Omental fat pad (tissue), 4 donors: Measurements from ENCODE around the gene KSR1. TPM values are rescaled to one million over a fixed set of nuclear protein-coding genes. Genes with fewer than 3 reads are reported as not detected.
"Not testable (repeated sequence)": the region's sequence is repeated elsewhere in the genome, so short reads cannot be mapped to it uniquely, and the experiment has no call there.

Source experiments
- ATAC-seq: fragments of 150-250 bp; one replicate; pipeline ENCODE4 v1.9.1; 2016; ENCODE audit warnings: mild to moderate bottlenecking, moderate library complexity; ENCODE audit not compliant: low FRiP score
- DNase-seq: peaks from one replicate; pipeline ENCODE4 v3.0.0-alpha.2; 2019; ENCODE audit warnings: low spot score
- CTCF ChIP-seq, 3 donors: fragments of 450-650 bp; IDR thresholded peaks; one replicate each; pipeline ENCODE4 v1.5.1; 2016 to 2017; ENCODE audit warnings: antibody characterized with exemption in 3 of 3, mild to moderate bottlenecking in 3 of 3, moderate library complexity in 2 of 3
- total RNA-seq, 4 donors: library from RNA; depleted of rRNA; stranded (reverse); fragments of >200 nt; gene quantifications; one replicate each; pipeline ENCODE4 v1.1.0, GENCODE V29; 2016

KSR1 gene
- total RNA-seq, 4 donors from 2014 or later: 25.8 to 42.3 (median 33.9) TPM

- ATAC-seq (no peak), DNase-seq (no peak)
- no peak for TF ChIP-seq CTCF (IDR thresholded peaks at IDR 0.05)
These were observed 27.3 kb upstream of the KSR1 start for GRCh38 chr17:27428781-27429505.

- no peak for ATAC-seq
These were observed 26.4 kb upstream of the KSR1 start for GRCh38 chr17:27429666-27430382.

GRCh38 chr17:27430383-27430840, 25.8 kb upstream of the KSR1 start:
- DNase-seq (no peak), ATAC-seq (no peak)
- no peak for TF ChIP-seq CTCF (IDR thresholded peaks at IDR 0.05)

More at GRCh38 chr17:27429666-27430382, 26.4 kb upstream of the KSR1 start:
- DNase-seq: no peak
- no peak for TF ChIP-seq CTCF (IDR thresholded peaks at IDR 0.05)

- no peak for ATAC-seq
- DNase-seq: no peak
These were observed 25.3 kb upstream of the KSR1 start for GRCh38 chr17:27430882-27431491.

GRCh38 chr17:27433521-27433920, 22.7 kb upstream of the KSR1 start:
- ATAC-seq (no peak), DNase-seq (no peak)
- no peak for TF ChIP-seq CTCF (IDR thresholded peaks at IDR 0.05)

More at GRCh38 chr17:27430882-27431491, 25.3 kb upstream of the KSR1 start:
- no peak for TF ChIP-seq CTCF (IDR thresholded peaks at IDR 0.05)

- not testable (repeated sequence) for ATAC-seq, DNase-seq
These were observed 20.7 kb upstream of the KSR1 start for GRCh38 chr17:27435431-27436070.
